ENCODE measurements around the gene C1orf53. TPM values are rescaled to one million over a fixed set of nuclear protein-coding genes. Genes with fewer than 3 reads are reported as not detected.

Gene C1orf53
- polyA plus RNA-seq, 3 donors = 1.5 to 8.3 (median 5.6) TPM

DNA sequence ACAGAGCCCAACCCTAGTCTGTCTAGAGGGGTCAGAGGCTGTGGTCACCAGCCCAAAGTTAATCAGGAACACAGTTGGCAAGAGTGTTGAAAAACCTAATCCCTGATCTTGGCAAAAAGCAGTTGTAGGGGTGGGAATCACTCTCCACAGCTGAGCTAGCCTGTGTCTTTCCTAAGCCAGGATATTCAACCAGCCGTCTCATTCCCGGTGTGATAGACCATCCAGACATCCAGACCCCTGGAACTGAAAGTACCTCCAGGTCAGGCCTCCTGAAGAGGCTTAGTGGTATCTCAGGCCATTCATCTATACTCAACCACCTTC is 19.6 kb downstream of the C1orf53 start:
- Mint-ChIP-seq H3K4me1 (peaks cover 49% of the 10 kb centered on the region), H3K27me3 (ENCODE audit: low read depth in 3 of 3) (peaks cover 75 to 83% (median 80%) of the 10 kb centered on the region in 3 donors), H3K36me3 (peaks cover 20 to 24% of the 10 kb centered on the region in 2 donors), H3K9me3 (peaks cover 0 to 34% (median 27%) of the 10 kb centered on the region in 7 donors), H3K27ac (no peak overlapping the region), H3K4me3 (peak overlapping the region in 1 of 2 donors; percentile 56)
- Histone ChIP-seq H3K27me3 (ENCODE audit: control insufficient read depth in 2 of 2, insufficient read depth in 2 of 2, low read length in 2 of 2) (peaks cover 82 to 89% of the 10 kb centered on the region in 2 donors), H3K36me3 (replicated peaks in 1 of 2; ENCODE audit: control insufficient read depth in 1 of 2, insufficient read depth in 2 of 2, low read length in 2 of 2) (no peaks in the 10 kb centered on the region), H3K4me1 (ENCODE audit: control insufficient read depth in 1 of 2, insufficient read depth in 2 of 2, low read length in 2 of 2) (peaks cover 34 to 43% of the 10 kb centered on the region in 2 donors), H4K20me1 (ENCODE audit: insufficient read depth, low read length) (no peaks in the 10 kb centered on the region), H3K79me2 (ENCODE audit: insufficient read depth, low read length) (no peaks in the 10 kb centered on the region), H3K27ac (ENCODE audit: low read depth in 1 of 2, low read length in 2 of 2) (no peak overlapping the region), H3K9me3 (replicated peaks in 1 of 2; ENCODE audit: control insufficient read depth in 1 of 2, insufficient read depth in 1 of 2, low read length in 2 of 2) (peaks cover 0 to 33% of the 10 kb centered on the region in 2 donors), H3K4me3 (replicated peaks in 1 of 3; ENCODE audit: low read depth in 2 of 3, low read length in 3 of 3) (no peak overlapping the region), H3K4me2 (replicated peaks; ENCODE audit: extremely low read depth, low read length, poor library complexity, severe bottlenecking) (no peak overlapping the region), H2AFZ (ENCODE audit: insufficient read depth, low read depth, low read length, poor library complexity, severe bottlenecking) (no peak overlapping the region), H3K9ac (ENCODE audit: insufficient read depth, low read length, poor library complexity, severe bottlenecking) (no peak overlapping the region)
- TF ChIP-seq, protein P1, sequence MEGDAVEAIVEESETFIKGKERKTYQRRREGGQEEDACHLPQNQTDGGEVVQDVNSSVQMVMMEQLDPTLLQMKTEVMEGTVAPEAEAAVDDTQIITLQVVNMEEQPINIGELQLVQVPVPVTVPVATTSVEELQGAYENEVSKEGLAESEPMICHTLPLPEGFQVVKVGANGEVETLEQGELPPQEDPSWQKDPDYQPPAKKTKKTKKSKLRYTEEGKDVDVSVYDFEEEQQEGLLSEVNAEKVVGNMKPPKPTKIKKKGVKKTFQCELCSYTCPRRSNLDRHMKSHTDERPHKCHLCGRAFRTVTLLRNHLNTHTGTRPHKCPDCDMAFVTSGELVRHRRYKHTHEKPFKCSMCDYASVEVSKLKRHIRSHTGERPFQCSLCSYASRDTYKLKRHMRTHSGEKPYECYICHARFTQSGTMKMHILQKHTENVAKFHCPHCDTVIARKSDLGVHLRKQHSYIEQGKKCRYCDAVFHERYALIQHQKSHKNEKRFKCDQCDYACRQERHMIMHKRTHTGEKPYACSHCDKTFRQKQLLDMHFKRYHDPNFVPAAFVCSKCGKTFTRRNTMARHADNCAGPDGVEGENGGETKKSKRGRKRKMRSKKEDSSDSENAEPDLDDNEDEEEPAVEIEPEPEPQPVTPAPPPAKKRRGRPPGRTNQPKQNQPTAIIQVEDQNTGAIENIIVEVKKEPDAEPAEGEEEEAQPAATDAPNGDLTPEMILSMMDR (IDR thresholded peaks at IDR 0.05) = no peak
- 100% methylated on average over 2 of the region's 2 CpGs for WGBS (ENCODE audit: insufficient coverage)
- DNase-seq = no peak
- intact Hi-C loops (cut with micrococcal nuclease) = loop anchor here (5.0 kb wide), 1 partner anchor 400 kb away; no protein-coding TSS in a partner anchor

DNA sequence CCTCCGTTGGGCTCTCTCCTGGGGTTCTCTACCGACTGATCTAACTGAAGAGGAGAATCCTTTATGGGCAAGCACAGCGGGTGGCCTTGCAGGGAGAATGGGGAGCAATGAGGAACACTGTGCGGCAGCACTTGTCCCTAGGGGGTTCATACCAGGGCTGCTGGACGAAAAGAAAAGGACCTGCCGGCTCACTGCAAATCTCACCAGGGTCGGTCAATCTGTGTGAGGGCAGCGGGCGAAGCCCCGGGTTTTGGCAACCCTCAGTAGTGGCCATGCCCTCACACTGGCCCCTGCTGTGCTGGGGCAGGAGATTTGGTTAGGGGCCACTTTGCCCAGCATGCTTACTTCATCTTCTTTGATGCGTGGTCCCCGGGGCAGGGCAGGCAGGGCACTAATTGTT is 20.6 kb downstream of the C1orf53 start:
- H2AFZ ChIP-seq (ENCODE audit: insufficient read depth, low read depth, low read length, poor library complexity, severe bottlenecking) = no peak overlapping the region
- Mint-ChIP-seq H3K27me3 (ENCODE audit: low read depth in 3 of 3) (peaks cover 75 to 83% (median 80%) of the 10 kb centered on the region in 3 donors), H3K36me3 (peaks cover 11 to 16% of the 10 kb centered on the region in 2 donors), H3K9me3 (peaks cover 0 to 26% (median 20%) of the 10 kb centered on the region in 7 donors), H3K27ac (peak overlapping the region in 1 of 7 donors; percentile 36), H3K4me1 (peaks cover 39% of the 10 kb centered on the region), H3K4me3 (peak overlapping the region in 1 of 2 donors; percentile 51)
- peaks cover 24 to 33% of the 10 kb centered on the region in 2 donors for H3K4me1 ChIP-seq (ENCODE audit: control insufficient read depth in 1 of 2, insufficient read depth in 2 of 2, low read length in 2 of 2)
- H4K20me1 ChIP-seq (ENCODE audit: insufficient read depth, low read length) = no peaks in the 10 kb centered on the region
- WGBS (ENCODE audit: insufficient coverage) = 85% methylated on average over 10 of the region's 12 CpGs
- H3K4me2 ChIP-seq (replicated peaks; ENCODE audit: extremely low read depth, low read length, poor library complexity, severe bottlenecking) = no peak overlapping the region
- H3K4me3 ChIP-seq (replicated peaks in 1 of 3; ENCODE audit: low read depth in 2 of 3, low read length in 3 of 3) = no peak overlapping the region
- H3K27ac ChIP-seq (ENCODE audit: low read depth in 1 of 2, low read length in 2 of 2) = no peak overlapping the region
- H3K9me3 ChIP-seq (replicated peaks in 1 of 2; ENCODE audit: control insufficient read depth in 1 of 2, insufficient read depth in 1 of 2, low read length in 2 of 2) = peaks cover 0 to 27% of the 10 kb centered on the region in 2 donors
- intact Hi-C loops (cut with micrococcal nuclease) = loop anchor here (5.0 kb wide), 1 partner anchor 401 kb away; no protein-coding TSS in a partner anchor
- no peak for DNase-seq
- H3K36me3 ChIP-seq (replicated peaks in 1 of 2; ENCODE audit: control insufficient read depth in 1 of 2, insufficient read depth in 2 of 2, low read length in 2 of 2) = no peaks in the 10 kb centered on the region
- H3K9ac ChIP-seq (ENCODE audit: insufficient read depth, low read length, poor library complexity, severe bottlenecking) = no peak overlapping the region
- H3K27me3 ChIP-seq (ENCODE audit: control insufficient read depth in 2 of 2, insufficient read depth in 2 of 2, low read length in 2 of 2) = peaks cover 82 to 89% of the 10 kb centered on the region in 2 donors
- no peaks in the 10 kb centered on the region for H3K79me2 ChIP-seq (ENCODE audit: insufficient read depth, low read length)
- TF ChIP-seq, protein P1 (IDR thresholded peaks at IDR 0.05) = no peak

All from CD14-positive monocyte (primary cell).